ENCODE data around the gene PLA2G4B. TPM values are rescaled to one million over a fixed set of nuclear protein-coding genes. Genes with fewer than 3 reads are reported as not detected.

The PLA2G4B gene
- total and polyA plus RNA-seq, 2 of the 8 experiments (the other 6 are each of a cell fraction or from before 2014, with no cell fraction given): 4.2 to 9.2 TPM

DNA sequence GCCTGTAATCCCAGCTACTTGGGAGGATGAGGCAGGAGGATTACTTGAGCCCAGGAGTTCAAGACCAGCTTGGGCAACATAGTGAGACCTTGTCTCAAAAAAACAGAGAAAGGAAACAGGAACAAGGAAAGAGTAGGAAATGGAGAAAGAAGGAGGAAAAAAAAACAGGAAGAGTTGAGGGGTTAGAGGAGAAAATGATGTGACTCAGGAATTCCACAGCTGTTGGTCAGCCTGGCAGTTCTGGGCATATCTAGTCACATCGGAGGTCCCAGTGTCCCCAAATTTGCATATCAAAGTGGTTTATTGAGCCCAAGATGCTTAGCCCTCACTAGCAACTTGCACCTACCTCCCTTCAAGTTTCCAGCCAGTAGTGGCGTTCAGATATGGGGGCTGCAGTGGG lies 29.5 kb upstream of the PLA2G4B start:
- CTCF ChIA-PET (ENCODE audit: partially characterized antibody): interaction anchor here (0.6 to 13.7 kb wide), 13 partner anchors 9 to 1177 kb away, joined by 3 to 283 read pairs (median 4); partner anchors contain the start of gene MAPKBP1
- WGBS, 2 experiments (ENCODE audit: extremely low coverage in 1 of 2, insufficient coverage in 1 of 2, insufficient read length in 1 of 2, insufficient replicate concordance in 2 of 2, low coverage in 1 of 2, low lambda C conversion rate in 2 of 2, missing lambda C conversion rate in 1 of 2): 72% methylated on average over 2 of the region's 2 CpGs; no CpG with 5 or more reads in 1 of the 2 experiments
- no peaks in the 10 kb centered on the region for H4K20me1 ChIP-seq (replicated peaks in 1 of 2; ENCODE audit: control insufficient read depth in 1 of 2, insufficient read depth in 2 of 2, low read length in 2 of 2)
- H3K56ac ChIP-seq (replicated peaks; ENCODE audit: insufficient read length, low read depth, low read length): no peak overlapping the region
- H2AFZ ChIP-seq (ENCODE audit: low read length): no peak overlapping the region
- H3K4me1 ChIP-seq (replicated peaks in 1 of 4; ENCODE audit: control insufficient read depth in 3 of 4, insufficient read depth in 4 of 4, low read length in 3 of 4): peaks cover 0 to 4% (median 2%) of the 10 kb centered on the region in 4 experiments; a peak in 5 of 7 replicates
- H3K4me2 ChIP-seq (ENCODE audit: insufficient read depth in 1 of 2, low read depth in 2 of 2, low read length in 2 of 2): no peak overlapping the region
- H3K14ac ChIP-seq (ENCODE audit: insufficient read length): no peak overlapping the region
- H3K27ac ChIP-seq (ENCODE audit: low read depth, low read length): no peak overlapping the region
- H2BK5ac ChIP-seq (ENCODE audit: low read depth, low read length): no peak overlapping the region
- no peaks in the 10 kb centered on the region for H3K23me2 ChIP-seq (ENCODE audit: low read depth, low read length)
- no peak overlapping the region for H2BK12ac ChIP-seq (ENCODE audit: low read depth, low read length)
- no peak overlapping the region for H3K9ac ChIP-seq (replicated peaks in 1 of 4; ENCODE audit: extremely low read depth in 1 of 4, low read depth in 3 of 4, low read length in 3 of 4)
- no peak overlapping the region for H3K4me3 ChIP-seq (ENCODE audit: extremely low read depth in 1 of 4, insufficient read depth in 2 of 4, low read depth in 3 of 4, low read length in 4 of 4)
- peaks cover 0 to 2% (median 0%) of the 10 kb centered on the region in 4 experiments; a peak in 2 of 8 replicates for H3K36me3 ChIP-seq (ENCODE audit: control insufficient read depth in 2 of 4, insufficient read depth in 4 of 4, low read length in 3 of 4)
- no peaks in the 10 kb centered on the region for H3K27me3 ChIP-seq (replicated peaks in 1 of 4; ENCODE audit: control insufficient read depth in 3 of 4, extremely low read depth in 1 of 4, insufficient read depth in 3 of 4, low read length in 3 of 4)
- H3K79me2 ChIP-seq (ENCODE audit: control insufficient read depth in 1 of 2, insufficient read depth in 2 of 2, low read length in 2 of 2): no peaks in the 10 kb centered on the region
- H2BK120ac ChIP-seq (replicated peaks; ENCODE audit: low read depth, low read length): no peak overlapping the region
- no peak overlapping the region for H3K18ac ChIP-seq (ENCODE audit: extremely low read depth, low read length)
- H2BK15ac ChIP-seq (ENCODE audit: low read length): no peak overlapping the region
- H4K8ac ChIP-seq (ENCODE audit: extremely low read depth, insufficient read depth, low read length): no peak overlapping the region
- H4K91ac ChIP-seq (replicated peaks; ENCODE audit: insufficient read length, low read length): no peak overlapping the region
- FAIRE-seq (no peak), DNase-seq (ENCODE audit: low read depth in 1 of 2, low spot score in 2 of 2) (no peak)
- H3K9me3 ChIP-seq (ENCODE audit: insufficient read depth in 2 of 2, low read depth in 1 of 2, low read length in 1 of 2): no peaks in the 10 kb centered on the region
- H2BK20ac ChIP-seq (ENCODE audit: low read length): no peak overlapping the region
- H3K23ac ChIP-seq (ENCODE audit: insufficient read length): no peak overlapping the region
- no peak overlapping the region for H4K5ac ChIP-seq (ENCODE audit: insufficient read length, low read depth, low read length)
- no peak overlapping the region for H2AK5ac ChIP-seq (ENCODE audit: low read depth, low read length)
- H3K79me1 ChIP-seq (ENCODE audit: low read depth, low read length): no peaks in the 10 kb centered on the region
- H3K4ac ChIP-seq (replicated peaks; ENCODE audit: insufficient read length, low read depth, low read length): no peak overlapping the region
- POLR2A ChIA-PET (ENCODE audit: partially characterized antibody): interaction anchor here (0.6 to 4.2 kb wide), 4 partner anchors 16 to 200 kb away, joined by 3 to 23 read pairs (median 4); partner anchors contain the start of gene MAPKBP1
- no peak for TF ChIP-seq CTBP2 (IDR thresholded peaks at IDR 0.05; ENCODE audit: borderline replicate concordance, insufficient read depth, insufficient read length, low read length)
- no peak for TF ChIP-seq RBBP5 (IDR thresholded peaks at IDR 0.05; ENCODE audit: borderline replicate concordance, low read depth, low read length)
- TF ChIP-seq CBX8 (IDR thresholded peaks at IDR 0.05; ENCODE audit: borderline replicate concordance, low read depth, low read length): no peak
- no peak for TF ChIP-seq BRCA1 (IDR thresholded peaks at IDR 0.05; ENCODE audit: low read depth, low read length)
- no peak for TF ChIP-seq EGR1 (IDR thresholded peaks at IDR 0.05; ENCODE audit: borderline replicate concordance, low read depth, low read length)
- no peak for TF ChIP-seq TAF1 (IDR thresholded peaks at IDR 0.05; ENCODE audit: low read depth, low read length)
- no peak for TF ChIP-seq EZH2 (IDR thresholded peaks at IDR 0.05; ENCODE audit: low read depth, low read length, severe bottlenecking)
- TF ChIP-seq SAP30 (IDR thresholded peaks at IDR 0.05; ENCODE audit: insufficient read depth, insufficient replicate concordance, low read length): no peak
- TF ChIP-seq ZNF274 (IDR thresholded peaks at IDR 0.05; ENCODE audit: borderline replicate concordance, extremely low read depth, low read length): no peak
- TF ChIP-seq KDM5A (IDR thresholded peaks at IDR 0.05; ENCODE audit: low read length): no peak
- TF ChIP-seq NRF1 (IDR thresholded peaks at IDR 0.05; ENCODE audit: low read depth, low read length): no peak
- TF ChIP-seq ASH2L (IDR thresholded peaks at IDR 0.05; ENCODE audit: low read length): no peak
